PC-3 (cell line): ENCODE data around the gene RALGPS1.

ENCODE experiments used
- CTCF ChIP-seq: fragments of 300-600 bp; sonication (generic); conservative IDR thresholded peaks from 2 replicates; pipeline ENCODE4 v1.5.1; 2017; ENCODE audit warnings: antibody characterized with exemption, low read depth, mild to moderate bottlenecking, low read length
- EZH2phosphoT487 ChIP-seq: fragments of 300-600 bp; sonication (generic); IDR thresholded peaks from 2 replicates; pipeline ENCODE4 v1.6.1; 2018; ENCODE audit warnings: mild to moderate bottlenecking, antibody characterized with exemption, low read length, borderline replicate concordance

GRCh38 chr9:127033789-127034188, 119.2 kb downstream of the RALGPS1 start:
- no peak for TF ChIP-seq CTCF
- no peak for TF ChIP-seq EZH2phosphoT487
